ENCODE data around the gene KCNN1. TPM values are rescaled to one million over a fixed set of nuclear protein-coding genes. Genes with fewer than 3 reads are reported as not detected.

The KCNN1 gene
- total and polyA plus RNA-seq, 2 of the 4 experiments (the other 2 are of a cell fraction) = 0.09 TPM; not detected in 1

DNA sequence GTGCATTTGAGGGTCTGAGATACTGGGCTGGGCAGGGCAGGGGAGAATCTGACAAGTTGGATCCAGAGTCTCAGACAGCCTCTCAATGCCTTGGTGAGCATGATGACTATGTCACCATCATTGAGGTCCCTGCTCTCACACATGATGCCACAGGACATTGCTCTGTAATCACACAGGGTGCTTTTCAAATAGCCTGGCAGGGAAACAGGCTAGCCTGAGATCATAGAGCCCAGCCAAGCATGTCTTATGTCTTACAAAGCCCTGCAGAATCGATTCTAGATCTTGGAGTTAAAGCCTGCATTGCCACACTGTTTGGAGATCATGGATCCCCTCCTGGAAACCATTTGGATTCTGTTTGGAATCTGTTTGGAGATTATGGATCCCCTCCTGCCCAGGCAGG, 5.3 kb downstream of the KCNN1 start:
- dilution Hi-C loops (cut with HindIII; ENCODE audit: low sequenced_read_pairs, unreplicated experiment) = no loop called here
- intact Hi-C loops (cut with micrococcal nuclease) = no loop called here
- H3K18ac ChIP-seq (ENCODE audit: low read depth, low read length) = no peak overlapping the region
- H4K20me1 ChIP-seq (ENCODE audit: insufficient read depth, low read length) = no peaks in the 10 kb centered on the region
- no peaks in the 10 kb centered on the region for H3K79me1 ChIP-seq (ENCODE audit: low read depth in 1 of 2, low read length in 2 of 2)
- H2BK5ac ChIP-seq (ENCODE audit: low read depth, low read length, poor library complexity, severe bottlenecking) = no peak overlapping the region
- no peaks in the 10 kb centered on the region for H3K9me1 ChIP-seq (ENCODE audit: insufficient read depth, low read length)
- no peak overlapping the region for H2AK5ac ChIP-seq (ENCODE audit: low read depth, low read length)
- no peak overlapping the region for H3K56ac ChIP-seq (ENCODE audit: extremely low read depth, insufficient read depth, low read length)
- no peak overlapping the region for H2AFZ ChIP-seq (replicated peaks; ENCODE audit: low read length, poor library complexity)
- H3K9ac ChIP-seq (ENCODE audit: low read depth, low read length) = no peak overlapping the region
- peaks cover 41% of the 10 kb centered on the region for H3K27me3 ChIP-seq (ENCODE audit: control insufficient read depth, insufficient read depth, low read length)
- POLR2A ChIA-PET (ENCODE audit: unreplicated experiment) = no interaction called here
- H2AK9ac ChIP-seq (replicated peaks; ENCODE audit: low read depth, low read length, poor library complexity) = no peak overlapping the region
- H3K9me3 ChIP-seq (ENCODE audit: control insufficient read depth, insufficient read depth, low read length) = no peaks in the 10 kb centered on the region
- in situ Hi-C loops (cut with MboI; ENCODE audit: low sequenced_read_pairs) = no loop called here
- H4K91ac ChIP-seq (ENCODE audit: insufficient read depth, low read depth, low read length) = no peak overlapping the region
- H2BK120ac ChIP-seq (ENCODE audit: low read depth, low read length) = no peak overlapping the region
- no peak overlapping the region for H3K23ac ChIP-seq (ENCODE audit: low read depth, low read length)
- DNase-seq (no peak), ATAC-seq (ENCODE audit: low read depth) (no peak)
- H3K4me1 ChIP-seq (ENCODE audit: control insufficient read depth, insufficient read depth, low read length) = no peaks in the 10 kb centered on the region
- no CpG with 5 or more reads among the region's 1 CpG for WGBS, 2 experiments (ENCODE audit: extremely low coverage in 2 of 2, insufficient read length in 1 of 2)
- no peak overlapping the region for H3K14ac ChIP-seq (replicated peaks; ENCODE audit: low read depth, low read length)
- no peak overlapping the region for H4K8ac ChIP-seq (ENCODE audit: low read depth in 2 of 2, low read length in 2 of 2)
- no peak overlapping the region for H3K27ac ChIP-seq (ENCODE audit: insufficient read depth, low read length)
- no peak for TF ChIP-seq RAD21 (IDR thresholded peaks at IDR 0.05; ENCODE audit: low read length)
- TF ChIP-seq BHLHE40 (IDR thresholded peaks at IDR 0.05; ENCODE audit: low read depth, low read length) = no peak
- TF ChIP-seq CTCF (conservative IDR thresholded peaks at IDR 0.05; ENCODE audit: low read depth, low read length) = no peak
- no peak for TF ChIP-seq FOS (IDR thresholded peaks at IDR 0.05; ENCODE audit: low read depth, low read length)
- TF ChIP-seq RCOR1 (IDR thresholded peaks at IDR 0.05; ENCODE audit: insufficient replicate concordance, low read length) = no peak
- H4K5ac ChIP-seq (ENCODE audit: low read depth, low read length) = no peak overlapping the region
- no peak overlapping the region for H2BK20ac ChIP-seq (ENCODE audit: low read depth, low read length)
- no peak overlapping the region for H3K4me2 ChIP-seq (ENCODE audit: low read depth, low read length)
- no peak overlapping the region for H3K4ac ChIP-seq (ENCODE audit: low read depth, low read length)
- no peaks in the 10 kb centered on the region for H3K36me3 ChIP-seq (ENCODE audit: control insufficient read depth, insufficient read depth, low read length)
- no peak overlapping the region for H3K4me3 ChIP-seq (ENCODE audit: insufficient read depth, low read depth, low read length)
- CTCF ChIA-PET = no interaction called here
- BruUV-seq (replicated peaks) = no TSS peak
- no peak overlapping the region for H2BK15ac ChIP-seq (ENCODE audit: low read depth, low read length)

All from IMR-90 (cell line).